IPS DF 4.7 (cell line): Measurements from ENCODE around the gene SNX8.

ENCODE experiments used
- DNase-seq: peaks from one replicate; pipeline ENCODE4 v3.0.0-alpha.2; 2013; ENCODE audit warnings: low spot score; ENCODE audit errors: extremely low read depth

SNX8 gene

DNA sequence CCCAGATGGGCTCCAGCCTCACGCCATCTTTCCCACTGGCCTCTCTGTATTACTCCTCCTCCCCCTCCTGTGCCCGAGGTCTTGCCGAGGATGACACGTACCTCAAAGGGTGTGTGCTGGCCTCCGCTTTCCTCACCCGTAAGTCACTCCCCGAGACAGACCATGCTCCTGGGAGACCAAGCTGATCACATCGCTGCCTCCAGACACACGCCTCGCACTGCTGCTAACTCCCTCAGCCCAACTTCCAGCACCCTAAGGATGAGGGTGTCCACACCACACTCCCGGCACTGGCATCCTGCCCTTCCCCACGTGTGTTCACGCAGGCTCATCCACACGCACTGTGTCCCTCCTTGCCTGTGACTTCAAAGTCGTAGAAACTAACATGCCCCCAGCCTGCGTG, 105.5 kb downstream of the SNX8 start:
- DNase-seq, result no peak

DNA sequence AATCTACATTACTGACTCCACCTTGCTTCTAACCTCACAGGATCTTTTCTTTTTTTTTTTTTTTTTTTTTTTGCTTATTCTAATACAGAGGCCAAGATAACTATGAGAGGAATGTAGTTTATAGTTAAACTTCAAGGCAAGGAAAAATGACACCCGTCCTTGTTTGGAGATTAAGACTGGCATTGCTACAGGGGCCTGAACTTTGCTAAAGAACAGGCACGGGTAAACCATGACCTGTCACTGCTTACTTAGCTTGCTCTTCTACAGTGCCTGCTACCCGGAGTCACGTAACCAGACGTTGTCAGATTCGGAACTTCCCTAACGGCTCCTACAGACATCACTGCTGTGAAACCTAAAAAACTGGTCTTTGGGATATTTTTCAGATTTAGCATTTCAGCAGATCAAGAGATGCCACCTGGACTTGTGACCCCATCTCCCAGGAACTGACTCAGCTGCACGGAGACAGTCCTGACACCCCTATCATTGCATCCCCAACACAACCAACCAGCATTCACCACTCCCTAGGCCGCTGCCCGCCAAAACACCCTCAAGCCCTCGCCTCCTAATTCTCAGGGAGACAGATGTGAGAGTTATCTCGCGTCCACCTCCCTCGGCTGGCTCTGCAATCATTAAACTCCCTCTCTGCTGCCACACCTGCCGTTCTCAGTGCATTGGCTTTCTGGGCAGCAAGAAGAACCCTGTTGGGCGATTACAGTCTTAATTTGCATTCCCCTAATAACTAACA, 109.0 kb downstream of the SNX8 start:
- DNase-seq, result no peak

DNA sequence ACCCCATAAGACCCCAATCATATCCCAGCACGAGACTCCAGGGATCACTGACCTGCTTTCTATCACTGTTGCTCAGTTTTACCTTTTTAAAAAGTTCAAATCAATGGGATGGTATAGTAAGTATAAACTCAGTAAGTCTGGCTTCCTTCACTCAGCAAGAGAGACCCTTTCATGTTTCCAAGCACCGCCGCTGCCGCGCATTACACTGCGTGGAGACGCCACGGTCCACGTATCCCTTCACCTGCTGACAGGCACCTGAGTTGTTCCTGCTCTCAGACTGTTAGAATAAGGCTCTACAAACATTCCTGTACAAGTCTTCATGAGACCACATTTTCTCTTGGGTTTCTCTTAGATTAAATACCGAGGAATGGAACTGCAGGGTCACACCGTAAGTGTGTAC, 109.8 kb downstream of the SNX8 start:
- no peak for DNase-seq

DNA sequence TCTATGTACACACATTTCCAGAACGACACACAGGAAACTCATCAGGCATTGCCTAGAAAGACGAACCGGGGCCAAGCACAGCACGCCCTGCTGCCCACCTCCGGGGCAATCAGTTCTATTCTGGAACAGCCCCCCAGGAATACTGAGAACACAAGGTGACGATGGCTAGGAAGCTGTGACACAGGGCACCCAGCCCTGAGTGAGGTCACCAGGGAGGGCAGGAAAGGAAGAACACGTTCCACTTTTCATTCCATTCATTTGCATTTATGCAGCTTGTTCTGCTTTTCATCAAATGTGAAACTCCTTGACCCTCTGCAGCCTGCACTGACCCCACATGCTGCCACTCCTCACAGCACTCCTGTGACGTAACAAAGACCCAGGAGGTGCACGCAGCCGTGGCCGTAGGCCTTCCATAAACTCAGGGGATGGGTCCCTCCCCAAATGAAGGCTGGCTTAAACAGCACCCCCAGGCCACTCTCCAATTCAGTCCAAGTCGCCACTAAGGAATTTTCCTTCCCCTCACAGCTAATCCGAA, 110.4 kb downstream of the SNX8 start:
- DNase-seq, result no peak

DNA sequence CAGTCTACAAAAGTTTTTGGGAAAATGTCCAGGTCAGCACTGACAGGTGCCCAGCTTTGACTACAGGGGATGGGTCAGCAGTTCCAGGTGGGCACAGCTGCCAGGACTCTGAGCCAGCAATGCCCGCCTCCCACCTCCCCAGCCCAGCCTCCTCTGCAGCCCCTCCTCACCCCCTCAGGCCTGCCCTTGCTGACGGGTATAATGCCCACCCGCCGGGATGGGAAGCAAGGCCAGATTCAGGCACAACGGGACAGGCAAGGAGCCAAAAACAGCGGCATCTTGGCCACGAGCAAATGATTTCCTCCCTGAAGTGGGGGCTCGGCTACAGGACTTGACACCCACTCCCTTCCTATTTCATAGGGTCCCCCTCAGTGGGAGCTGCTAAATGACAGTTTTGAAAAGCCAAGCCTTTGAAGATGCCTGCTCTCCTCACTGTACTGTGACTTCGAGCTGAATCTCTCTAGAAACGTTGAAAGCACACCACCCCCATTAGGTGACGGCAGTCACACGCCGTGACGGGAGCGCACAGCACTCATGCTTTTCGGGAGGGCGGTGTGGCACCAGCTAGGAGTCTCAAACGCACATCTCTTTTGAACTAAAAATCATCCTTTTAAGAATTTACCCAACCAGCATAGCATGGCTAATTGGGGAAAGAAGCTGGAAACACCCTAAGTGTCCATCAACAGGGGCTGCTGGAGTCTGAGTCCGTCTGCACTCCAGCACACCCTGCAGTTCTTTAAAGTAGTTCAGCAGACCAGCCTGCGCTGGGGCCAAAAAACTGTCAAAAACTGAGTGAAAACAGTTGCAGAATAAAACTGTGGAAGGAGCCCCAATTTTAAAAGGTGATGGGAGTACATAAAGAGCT, 111.1 kb downstream of the SNX8 start:
- no peak for DNase-seq

DNA sequence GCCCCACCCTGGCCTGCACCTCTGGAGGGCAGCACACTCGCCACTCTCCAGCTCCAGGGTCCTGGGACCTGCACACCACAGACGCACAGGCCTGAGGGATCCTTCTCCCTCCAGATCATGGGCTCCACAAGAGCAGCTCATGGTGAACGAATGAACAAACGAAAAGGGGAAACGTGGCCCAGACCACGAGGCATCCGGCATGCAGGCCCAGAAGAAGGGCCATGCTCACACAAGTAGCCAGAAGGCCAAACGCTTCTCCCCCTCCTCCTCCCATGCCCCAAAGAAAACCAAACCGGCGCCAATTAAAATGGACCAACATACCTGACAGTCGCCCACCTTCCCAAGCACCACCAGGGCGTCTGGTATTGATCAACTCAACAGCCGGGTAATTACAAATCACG, 111.9 kb downstream of the SNX8 start:
- no peak for DNase-seq
